ENCODE data around the gene ACER3. TPM values are rescaled to one million over a fixed set of nuclear protein-coding genes. Genes with fewer than 3 reads are reported as not detected.
"Not testable (repeated sequence)": the region's sequence is repeated elsewhere in the genome, so short reads cannot be mapped to it uniquely, and the experiment has no call there.

ACER3 gene
- polyA plus RNA-seq, 1 experiment: 11.2 TPM

DNA sequence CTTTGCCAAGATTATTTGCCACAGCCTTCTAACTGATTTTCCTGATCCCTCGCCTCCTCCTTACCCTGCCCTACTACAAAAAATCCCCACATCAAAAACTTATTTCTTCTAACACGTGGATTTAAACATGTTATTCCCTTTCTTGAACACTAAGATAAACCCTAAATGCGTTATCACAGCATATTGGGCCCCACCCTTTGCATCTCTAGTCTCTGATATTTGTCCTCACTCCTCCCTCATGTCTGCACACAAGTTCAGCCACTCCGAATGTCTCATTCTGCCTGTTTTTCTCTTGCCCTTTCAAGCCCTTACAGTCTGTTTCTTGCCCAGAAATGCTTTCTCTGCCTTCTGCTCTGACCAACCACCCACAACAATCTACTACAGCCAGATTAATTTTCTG lies 10.6 kb upstream of the ACER3 start:
- H3K9me3 ChIP-seq (ENCODE audit: control insufficient read depth, insufficient read depth, low read length): no peaks in the 10 kb centered on the region
- CTCF ChIA-PET: no interaction called here
- no peak for TF ChIP-seq CTCF (IDR thresholded peaks at IDR 0.05; ENCODE audit: low read depth, low read length)
- no peak for DNase-seq (ENCODE audit: low read depth, low spot score)
- POLR2A ChIA-PET: no interaction called here
- no peak overlapping the region for H3K27ac ChIP-seq (ENCODE audit: low read depth, low read length)
- H3K4me3 ChIP-seq (ENCODE audit: low read depth, low read length): no peak overlapping the region
- peaks cover 22% of the 10 kb centered on the region for H3K27me3 ChIP-seq (ENCODE audit: control insufficient read depth, insufficient read depth, low read length)

DNA sequence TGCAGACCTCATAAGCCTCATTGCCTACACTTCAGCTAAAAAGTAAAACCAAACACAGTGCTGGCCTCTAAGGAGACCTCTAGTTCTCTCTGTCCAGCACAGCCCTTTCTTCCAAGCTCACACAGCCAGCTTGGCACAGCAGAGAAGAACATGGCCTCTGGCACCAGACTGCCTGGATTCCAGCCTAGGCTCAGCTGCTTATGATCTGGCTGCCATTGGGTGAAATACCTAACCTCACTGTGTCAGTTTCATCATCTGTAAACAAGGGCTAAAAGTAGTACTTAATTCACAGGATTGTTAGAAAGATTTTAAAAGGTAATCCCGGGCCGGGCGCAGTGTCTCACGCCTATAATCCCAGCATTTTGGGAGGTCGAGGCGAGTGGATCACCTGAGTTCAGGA lies 9.9 kb upstream of the ACER3 start:
- CTCF ChIA-PET: no interaction called here
- DNase-seq (ENCODE audit: low read depth, low spot score): no peak
- TF ChIP-seq CTCF (IDR thresholded peaks at IDR 0.05; ENCODE audit: low read depth, low read length): no peak
- POLR2A ChIA-PET: no interaction called here
- H3K4me3 ChIP-seq (ENCODE audit: low read depth, low read length): no peak overlapping the region
- peaks cover 22% of the 10 kb centered on the region for H3K27me3 ChIP-seq (ENCODE audit: control insufficient read depth, insufficient read depth, low read length)
- H3K27ac ChIP-seq (ENCODE audit: low read depth, low read length): no peak overlapping the region
- no peaks in the 10 kb centered on the region for H3K9me3 ChIP-seq (ENCODE audit: control insufficient read depth, insufficient read depth, low read length)

DNA sequence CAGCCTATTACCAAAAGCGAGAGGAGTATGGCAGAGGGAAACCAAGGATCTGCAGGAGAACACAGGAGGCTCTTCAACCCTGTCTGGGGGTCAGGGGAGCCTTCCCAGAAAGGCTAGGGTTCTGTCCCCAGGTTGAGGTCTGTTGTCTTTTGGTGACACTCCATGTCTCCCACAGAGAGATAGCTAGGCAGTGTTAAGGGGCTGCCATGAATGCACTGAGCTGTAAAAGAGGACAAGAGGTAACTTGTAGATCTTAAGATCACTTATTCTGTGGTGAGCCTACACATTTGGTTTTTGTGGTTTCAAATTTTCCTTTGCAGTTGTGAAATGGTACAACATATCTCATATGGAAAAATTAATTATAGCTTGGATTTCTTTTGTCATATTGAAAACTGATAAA lies 6.0 kb upstream of the ACER3 start:
- Histone ChIP-seq H3K4me3 (ENCODE audit: low read depth, low read length) (no peak overlapping the region), H3K27me3 (ENCODE audit: control insufficient read depth, insufficient read depth, low read length) (peaks cover 12% of the 10 kb centered on the region), H3K9me3 (ENCODE audit: control insufficient read depth, insufficient read depth, low read length) (no peaks in the 10 kb centered on the region), H3K27ac (ENCODE audit: low read depth, low read length) (no peak overlapping the region)
- CTCF ChIA-PET: interaction anchor here (1.4 to 1.7 kb wide), 3 partner anchors 64 to 121 kb away, joined by 3 to 6 read pairs (median 5); no protein-coding TSS in a partner anchor
- no peak for TF ChIP-seq CTCF (IDR thresholded peaks at IDR 0.05; ENCODE audit: low read depth, low read length)
- no peak for DNase-seq (ENCODE audit: low read depth, low spot score)
- POLR2A ChIA-PET: no interaction called here

DNA sequence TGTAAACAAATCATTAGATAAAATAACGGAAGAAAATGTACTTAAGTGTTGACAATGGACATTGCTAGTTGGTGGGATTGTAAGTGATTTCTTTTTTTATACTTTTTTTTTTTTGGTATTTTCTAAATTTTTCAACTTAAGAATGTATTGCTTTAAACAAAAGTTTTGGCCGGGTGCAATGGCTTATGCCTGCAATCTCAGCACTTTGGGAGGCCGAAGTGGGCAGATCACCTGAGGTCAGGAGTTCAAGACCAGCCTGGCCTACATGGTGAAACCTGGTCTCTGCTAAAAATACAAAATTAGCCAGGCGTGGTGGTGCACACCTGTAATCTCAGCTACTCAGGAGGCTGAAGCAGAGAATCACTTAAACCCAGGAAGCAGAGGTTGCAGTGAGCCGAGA lies 5.0 kb upstream of the ACER3 start:
- H3K27me3 ChIP-seq (ENCODE audit: control insufficient read depth, insufficient read depth, low read length); POLR2A ChIA-PET; H3K4me3 ChIP-seq (ENCODE audit: low read depth, low read length); DNase-seq (ENCODE audit: low read depth, low spot score); H3K27ac ChIP-seq (ENCODE audit: low read depth, low read length); H3K9me3 ChIP-seq (ENCODE audit: control insufficient read depth, insufficient read depth, low read length): not testable (repeated sequence)
- CTCF ChIA-PET: interaction anchor here (1.4 to 1.7 kb wide), 3 partner anchors 63 to 122 kb away, joined by 3 to 6 read pairs (median 5); no protein-coding TSS in a partner anchor

- Histone ChIP-seq H3K27ac (ENCODE audit: low read depth, low read length) (no peak overlapping the region), H3K27me3 (ENCODE audit: control insufficient read depth, insufficient read depth, low read length) (peaks cover 2% of the 10 kb centered on the region), H3K9me3 (ENCODE audit: control insufficient read depth, insufficient read depth, low read length) (no peaks in the 10 kb centered on the region), H3K4me3 (ENCODE audit: low read depth, low read length) (no peak overlapping the region)
- no peak for TF ChIP-seq CTCF (IDR thresholded peaks at IDR 0.05; ENCODE audit: low read depth, low read length)
- ChIA-PET CTCF (interaction anchor here (1.6 to 1.7 kb wide), 2 partner anchors 63 to 64 kb away, joined by 5 to 6 read pairs; no protein-coding TSS in a partner anchor), POLR2A (no interaction called here)
- DNase-seq (ENCODE audit: low read depth, low spot score): no peak
Observed at GRCh38 chr11:76856106-76856505, 4.6 kb upstream of the ACER3 start.

DNA sequence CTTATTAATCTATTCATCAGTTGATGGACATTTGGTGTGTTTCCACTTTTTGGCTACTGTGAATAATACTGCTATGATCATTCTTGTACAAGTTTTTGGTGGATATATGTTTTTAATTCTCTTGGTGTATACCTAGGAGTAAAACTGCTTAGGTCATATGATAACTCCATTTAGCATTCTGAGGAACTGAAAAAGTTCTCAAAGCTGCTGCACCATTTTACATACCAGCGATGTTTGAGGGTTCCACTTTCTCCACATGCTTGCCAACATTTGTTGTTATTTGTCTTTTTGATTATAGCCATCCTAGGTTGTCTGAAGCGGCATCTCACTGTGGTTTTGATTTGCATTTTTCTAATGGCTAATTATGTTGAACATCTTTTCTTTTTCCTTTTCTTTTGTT lies 4.1 kb upstream of the ACER3 start:
- CTCF ChIA-PET: no interaction called here
- POLR2A ChIA-PET: no interaction called here
- peaks cover 2% of the 10 kb centered on the region for H3K27me3 ChIP-seq (ENCODE audit: control insufficient read depth, insufficient read depth, low read length)
- no peak overlapping the region for H3K27ac ChIP-seq (ENCODE audit: low read depth, low read length)
- DNase-seq (ENCODE audit: low read depth, low spot score): no peak
- H3K4me3 ChIP-seq (ENCODE audit: low read depth, low read length): no peak overlapping the region
- no peak for TF ChIP-seq CTCF (IDR thresholded peaks at IDR 0.05; ENCODE audit: low read depth, low read length)
- no peaks in the 10 kb centered on the region for H3K9me3 ChIP-seq (ENCODE audit: control insufficient read depth, insufficient read depth, low read length)
